Nasal cavity respiratory epithelium epithelial cell of viscerocranial mucosa (primary cell): Measurements from ENCODE around the gene RBM19. TPM values are rescaled to one million over a fixed set of nuclear protein-coding genes. Genes with fewer than 3 reads are reported as not detected.

ENCODE experiments used
- total RNA-seq: library from RNA; depleted of rRNA; stranded (reverse); fragments of >200 nt; gene quantifications from 2 replicates; pipeline ENCODE4 v1.2.3, GENCODE V29; 2014

Gene RBM19, protein sequence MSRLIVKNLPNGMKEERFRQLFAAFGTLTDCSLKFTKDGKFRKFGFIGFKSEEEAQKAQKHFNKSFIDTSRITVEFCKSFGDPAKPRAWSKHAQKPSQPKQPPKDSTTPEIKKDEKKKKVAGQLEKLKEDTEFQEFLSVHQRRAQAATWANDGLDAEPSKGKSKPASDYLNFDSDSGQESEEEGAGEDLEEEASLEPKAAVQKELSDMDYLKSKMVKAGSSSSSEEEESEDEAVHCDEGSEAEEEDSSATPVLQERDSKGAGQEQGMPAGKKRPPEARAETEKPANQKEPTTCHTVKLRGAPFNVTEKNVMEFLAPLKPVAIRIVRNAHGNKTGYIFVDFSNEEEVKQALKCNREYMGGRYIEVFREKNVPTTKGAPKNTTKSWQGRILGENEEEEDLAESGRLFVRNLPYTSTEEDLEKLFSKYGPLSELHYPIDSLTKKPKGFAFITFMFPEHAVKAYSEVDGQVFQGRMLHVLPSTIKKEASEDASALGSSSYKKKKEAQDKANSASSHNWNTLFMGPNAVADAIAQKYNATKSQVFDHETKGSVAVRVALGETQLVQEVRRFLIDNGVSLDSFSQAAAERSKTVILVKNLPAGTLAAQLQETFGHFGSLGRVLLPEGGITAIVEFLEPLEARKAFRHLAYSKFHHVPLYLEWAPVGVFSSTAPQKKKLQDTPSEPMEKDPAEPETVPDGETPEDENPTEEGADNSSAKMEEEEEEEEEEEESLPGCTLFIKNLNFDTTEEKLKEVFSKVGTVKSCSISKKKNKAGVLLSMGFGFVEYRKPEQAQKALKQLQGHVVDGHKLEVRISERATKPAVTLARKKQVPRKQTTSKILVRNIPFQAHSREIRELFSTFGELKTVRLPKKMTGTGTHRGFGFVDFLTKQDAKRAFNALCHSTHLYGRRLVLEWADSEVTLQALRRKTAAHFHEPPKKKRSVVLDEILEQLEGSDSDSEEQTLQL
- total RNA-seq: 13.0 and 28.0 TPM in 2 replicates

DNA sequence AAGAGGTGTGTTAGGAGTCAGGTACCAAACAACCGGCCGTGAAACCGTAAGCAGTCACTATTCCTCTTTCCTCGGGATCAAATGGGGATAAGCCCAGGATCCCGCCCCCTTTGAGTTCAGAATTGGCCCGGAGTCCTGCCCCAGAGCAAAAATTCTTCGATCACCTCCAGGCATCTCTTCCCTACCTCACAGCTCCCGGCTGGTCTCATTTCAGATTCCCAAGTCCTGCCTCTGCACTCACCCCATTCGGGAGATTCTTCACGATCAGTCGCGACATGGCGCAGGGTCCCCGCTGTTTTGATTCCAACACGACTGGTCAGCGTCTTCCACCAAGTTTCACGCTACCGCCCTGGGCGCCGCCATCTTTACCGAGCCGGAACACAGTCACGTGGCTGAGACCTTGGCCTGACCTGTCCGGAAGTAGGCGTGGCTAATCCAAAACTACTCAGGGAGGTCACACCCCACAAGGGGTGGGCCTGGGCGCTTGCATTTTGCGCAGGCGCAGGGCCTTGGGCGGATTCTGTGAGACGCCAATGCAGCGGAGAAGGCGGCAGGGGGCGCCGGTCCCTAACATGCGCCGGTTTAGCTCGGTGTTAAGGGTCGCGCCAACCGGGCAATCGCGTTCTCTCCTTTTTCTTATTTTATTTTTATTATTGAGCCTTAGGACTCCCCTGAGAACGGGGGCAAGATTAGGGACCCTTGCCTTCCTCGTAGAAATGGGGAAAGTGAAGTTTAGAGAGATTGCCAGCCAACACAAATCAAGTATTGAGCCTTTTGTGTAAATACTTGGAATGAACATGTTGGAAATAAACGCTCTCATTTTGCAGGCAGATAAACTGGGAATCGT lies at the start of gene RBM19:
Gene RBM19, minus strand, starts transcription at position 375 of the 847 bp plus-strand sequence. Its CDS starts 98 bp downstream, at position 277.

